ENCODE results near the gene C2CD5.

The C2CD5 gene

DNA sequence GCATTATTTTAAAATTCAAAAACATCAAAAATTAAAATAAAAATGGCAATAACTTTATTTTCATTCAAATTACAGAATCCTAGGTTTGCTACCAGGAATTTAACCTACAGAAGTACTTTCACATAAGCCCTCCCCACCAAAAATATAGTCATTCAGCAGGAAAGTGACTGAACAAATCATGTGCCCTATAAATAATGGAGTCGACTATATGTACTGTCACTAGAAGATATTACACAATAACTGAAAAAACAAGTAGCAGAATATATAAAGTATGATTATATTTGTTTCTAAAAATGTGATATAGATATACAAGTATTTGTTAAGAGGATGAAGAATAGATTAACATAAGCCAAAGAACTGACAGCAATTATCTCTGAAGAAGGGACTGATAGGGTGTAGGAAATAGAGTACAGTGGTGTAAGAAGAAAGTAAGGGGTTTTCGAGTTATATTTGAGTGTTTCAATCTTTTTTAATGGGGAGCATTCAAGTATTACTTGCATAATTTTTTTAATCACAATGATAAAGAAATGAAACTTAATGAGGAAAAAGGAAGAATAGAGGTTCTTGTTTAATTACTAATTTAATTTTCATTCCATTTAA lies 7.9 kb downstream of the C2CD5 start:
- H3K4me3 ChIP-seq (ENCODE audit: low read depth, low read length): no peak overlapping the region
- TF ChIP-seq, protein P1, sequence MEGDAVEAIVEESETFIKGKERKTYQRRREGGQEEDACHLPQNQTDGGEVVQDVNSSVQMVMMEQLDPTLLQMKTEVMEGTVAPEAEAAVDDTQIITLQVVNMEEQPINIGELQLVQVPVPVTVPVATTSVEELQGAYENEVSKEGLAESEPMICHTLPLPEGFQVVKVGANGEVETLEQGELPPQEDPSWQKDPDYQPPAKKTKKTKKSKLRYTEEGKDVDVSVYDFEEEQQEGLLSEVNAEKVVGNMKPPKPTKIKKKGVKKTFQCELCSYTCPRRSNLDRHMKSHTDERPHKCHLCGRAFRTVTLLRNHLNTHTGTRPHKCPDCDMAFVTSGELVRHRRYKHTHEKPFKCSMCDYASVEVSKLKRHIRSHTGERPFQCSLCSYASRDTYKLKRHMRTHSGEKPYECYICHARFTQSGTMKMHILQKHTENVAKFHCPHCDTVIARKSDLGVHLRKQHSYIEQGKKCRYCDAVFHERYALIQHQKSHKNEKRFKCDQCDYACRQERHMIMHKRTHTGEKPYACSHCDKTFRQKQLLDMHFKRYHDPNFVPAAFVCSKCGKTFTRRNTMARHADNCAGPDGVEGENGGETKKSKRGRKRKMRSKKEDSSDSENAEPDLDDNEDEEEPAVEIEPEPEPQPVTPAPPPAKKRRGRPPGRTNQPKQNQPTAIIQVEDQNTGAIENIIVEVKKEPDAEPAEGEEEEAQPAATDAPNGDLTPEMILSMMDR (IDR thresholded peaks at IDR 0.05; ENCODE audit: borderline replicate concordance, insufficient read depth, low read depth, low read length): no peak

DNA sequence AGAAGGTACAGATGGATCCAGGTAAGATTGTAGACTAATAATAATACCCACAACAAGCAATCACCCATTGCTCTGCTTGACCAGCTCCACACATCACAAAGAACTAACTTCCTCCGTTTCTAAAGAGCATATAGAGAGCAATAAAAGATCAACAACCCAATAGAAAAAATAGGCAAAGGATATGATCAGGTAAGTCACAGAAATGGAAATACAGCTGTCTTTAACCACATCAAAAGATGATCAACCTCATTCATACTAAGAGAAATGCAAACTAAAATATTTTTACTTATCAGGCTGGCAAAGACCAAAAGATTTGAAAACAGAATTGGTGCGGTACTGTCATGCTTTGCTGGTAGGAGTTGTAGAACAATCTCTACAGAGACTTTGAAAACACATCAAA lies 8.9 kb downstream of the C2CD5 start:
- TF ChIP-seq, protein P1 (IDR thresholded peaks at IDR 0.05; ENCODE audit: borderline replicate concordance, insufficient read depth, low read depth, low read length): no peak
- H3K4me3 ChIP-seq (ENCODE audit: low read depth, low read length): no peak overlapping the region

DNA sequence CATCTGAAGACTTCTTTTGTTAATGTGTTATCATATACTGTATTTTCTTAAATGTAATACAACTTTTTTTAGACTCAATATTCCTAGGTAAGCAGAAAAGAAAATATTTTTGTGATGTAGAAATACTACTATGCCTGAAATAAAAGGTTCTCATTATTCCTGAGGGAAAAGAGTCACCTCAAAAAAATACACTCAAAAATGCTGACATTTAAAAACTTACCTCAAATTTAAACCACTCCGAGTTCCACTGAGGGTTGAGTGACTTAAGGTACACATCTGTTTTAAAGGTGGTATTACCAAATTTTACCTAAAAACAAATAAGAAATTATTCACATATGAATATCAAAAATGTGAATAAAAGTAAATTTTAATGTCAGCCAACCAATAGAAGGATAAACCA lies 9.3 kb downstream of the C2CD5 start:
- TF ChIP-seq, protein P1 (IDR thresholded peaks at IDR 0.05; ENCODE audit: borderline replicate concordance, insufficient read depth, low read depth, low read length): no peak
- H3K4me3 ChIP-seq (ENCODE audit: low read depth, low read length): no peak overlapping the region

DNA sequence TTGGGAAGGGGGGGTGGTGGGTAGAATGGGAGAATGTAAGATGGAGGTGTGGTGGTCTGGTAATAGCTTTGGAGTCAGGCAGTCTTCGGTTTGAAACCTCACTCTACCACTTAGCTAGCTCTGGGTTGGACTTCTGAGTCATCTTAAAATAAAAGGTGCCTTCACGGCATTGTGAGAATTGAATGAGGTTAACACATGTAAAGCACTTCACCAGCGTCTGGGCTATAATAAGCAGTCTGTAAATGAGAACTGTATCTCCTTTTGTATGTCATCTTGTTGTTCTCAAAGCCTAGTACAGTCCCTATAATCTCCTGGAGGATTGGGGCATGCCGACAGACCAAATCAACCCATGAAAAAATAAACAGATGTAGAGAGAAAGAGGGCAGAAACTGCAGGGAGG lies 11.2 kb downstream of the C2CD5 start:
- TF ChIP-seq, protein P1 (IDR thresholded peaks at IDR 0.05; ENCODE audit: borderline replicate concordance, insufficient read depth, low read depth, low read length): no peak
- H3K4me3 ChIP-seq (ENCODE audit: low read depth, low read length): no peak overlapping the region

DNA sequence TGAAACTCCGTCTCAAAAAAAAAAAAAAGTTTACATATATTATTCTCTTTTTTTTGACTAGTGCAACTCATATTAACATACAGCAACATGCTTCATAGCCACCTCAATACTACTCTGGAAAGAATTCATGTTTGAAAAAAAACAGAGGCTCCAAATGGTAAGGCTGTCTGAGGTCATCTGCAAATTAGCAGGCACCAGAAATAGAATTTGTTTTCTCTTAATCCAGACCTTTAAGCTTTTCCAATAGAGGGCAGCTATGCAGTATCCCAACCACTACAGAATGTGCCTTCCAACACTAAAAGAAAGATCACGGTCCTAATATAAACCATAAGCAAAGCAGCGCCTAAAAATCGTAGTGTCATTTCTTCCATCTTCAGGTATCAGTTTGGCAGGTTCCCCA lies 12.0 kb downstream of the C2CD5 start:
- no peak overlapping the region for H3K4me3 ChIP-seq (ENCODE audit: low read depth, low read length)
- TF ChIP-seq, protein P1 (IDR thresholded peaks at IDR 0.05; ENCODE audit: borderline replicate concordance, insufficient read depth, low read depth, low read length): no peak

DNA sequence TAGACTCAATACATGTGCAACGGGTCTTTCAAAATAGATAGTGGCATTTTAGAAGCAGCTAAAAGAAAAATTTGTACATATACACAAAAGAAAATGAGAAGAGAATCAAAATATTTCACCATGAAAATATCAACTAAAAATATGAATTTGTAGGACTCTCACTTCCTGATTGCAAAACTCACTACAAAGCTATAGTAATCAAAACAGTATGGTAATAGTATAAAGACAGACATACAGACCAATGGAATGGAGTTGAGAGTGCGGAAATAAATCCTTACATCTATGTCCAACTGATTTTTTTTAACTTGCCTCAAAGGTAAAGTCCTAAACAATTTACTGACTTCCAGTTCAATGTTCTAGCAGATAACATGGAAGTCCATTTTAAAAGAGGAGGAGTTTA lies 13.1 kb downstream of the C2CD5 start:
- H3K4me3 ChIP-seq (ENCODE audit: low read depth, low read length): no peak overlapping the region
- TF ChIP-seq, protein P1 (IDR thresholded peaks at IDR 0.05; ENCODE audit: borderline replicate concordance, insufficient read depth, low read depth, low read length): no peak

DNA sequence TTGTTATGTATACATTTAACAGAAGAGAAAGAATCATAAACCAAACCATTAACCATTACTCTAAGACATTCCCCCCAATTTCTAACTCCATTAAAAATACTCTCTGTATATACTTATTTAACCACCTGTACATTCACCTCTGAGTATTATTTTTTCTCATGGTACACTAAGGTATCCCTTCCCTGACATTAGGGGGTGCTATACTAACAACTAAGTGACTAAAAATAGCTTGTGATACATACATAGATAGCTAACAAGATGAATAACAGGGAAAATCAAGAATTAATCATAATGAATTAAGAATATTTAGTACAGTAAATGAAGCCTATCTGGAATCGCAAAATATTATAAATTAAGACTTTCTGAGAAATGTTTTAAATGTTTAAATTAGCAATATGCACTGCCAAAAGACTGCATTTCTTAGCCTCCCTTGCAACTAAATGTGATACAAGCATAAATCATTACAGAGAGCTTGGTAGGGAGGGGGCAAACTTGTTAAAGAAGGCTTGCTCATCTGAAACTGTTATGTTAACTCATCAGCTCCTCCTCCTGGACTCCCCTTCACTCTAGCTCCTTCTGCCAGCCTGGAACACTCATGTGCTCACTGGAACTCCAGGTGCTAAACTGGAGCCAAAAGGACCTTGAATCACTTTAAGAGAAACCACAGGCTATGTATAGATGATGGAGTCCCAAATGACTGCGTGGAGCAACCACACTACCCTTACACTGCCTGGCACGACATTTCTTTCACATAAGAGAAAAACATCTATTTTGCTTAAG lies 14.9 kb downstream of the C2CD5 start:
- no peak overlapping the region for H3K4me3 ChIP-seq (ENCODE audit: low read depth, low read length)
- TF ChIP-seq, protein P1 (IDR thresholded peaks at IDR 0.05; ENCODE audit: borderline replicate concordance, insufficient read depth, low read depth, low read length): no peak

Data from GM12875 (cell line).